ENCODE measurements around the gene SLC27A1. TPM values are rescaled to one million over a fixed set of nuclear protein-coding genes. Genes with fewer than 3 reads are reported as not detected.

The SLC27A1 gene
- total and polyA plus RNA-seq, 2 experiments from 2014 or later = 20.4 to 30.0 TPM

DNA sequence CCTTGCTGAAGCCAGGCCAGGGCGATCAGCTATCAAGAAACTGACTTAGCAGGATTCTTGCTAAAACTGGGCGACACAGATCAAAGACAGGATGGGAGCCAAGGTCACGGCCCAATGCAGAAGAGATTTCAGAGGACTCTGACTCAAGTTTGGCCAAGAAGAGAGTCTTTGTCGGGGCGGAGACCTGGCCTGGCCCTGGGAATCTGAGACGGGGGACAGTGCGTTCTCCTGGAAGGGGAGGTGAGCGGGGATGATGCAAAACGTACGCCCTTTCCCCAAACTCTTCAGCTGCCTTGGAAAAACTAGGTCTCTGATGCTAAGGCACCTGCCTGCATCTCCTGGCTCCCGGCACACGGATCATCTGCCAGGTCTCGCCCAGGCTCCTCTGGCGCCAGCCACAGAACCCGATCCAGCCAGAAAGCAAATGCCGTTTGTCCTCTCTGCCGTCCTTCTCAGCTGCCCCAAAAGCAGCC is 40.6 kb upstream of the SLC27A1 start:
- Histone ChIP-seq H3K9ac (no peak overlapping the region), H3K4me2 (ENCODE audit: unreplicated experiment) (no peak overlapping the region), H3K4me1 (ENCODE audit: insufficient read depth) (no peaks in the 10 kb centered on the region; the same call in 1 of the 2 replicates), H2AFZ (no peak overlapping the region), H3K27me3 (replicated peaks; ENCODE audit: insufficient read depth) (no peaks in the 10 kb centered on the region), H3K9me2 (ENCODE audit: insufficient read depth) (no peaks in the 10 kb centered on the region), H3K9me3 (ENCODE audit: low read depth) (no peaks in the 10 kb centered on the region), H3K27ac (no peak overlapping the region), H3F3A (ENCODE audit: insufficient read depth) (no peaks in the 10 kb centered on the region), H3K79me2 (ENCODE audit: insufficient read depth) (no peaks in the 10 kb centered on the region), H3K4me3 (no peak overlapping the region), H3K36me3 (ENCODE audit: low read depth) (no peaks in the 10 kb centered on the region), H4K20me1 (ENCODE audit: insufficient read depth) (no peaks in the 10 kb centered on the region)
- TF ChIP-seq EZH2phosphoT487 (IDR thresholded peaks at IDR 0.05; ENCODE audit: insufficient read depth, low read depth) (no peak), EZH2 (IDR thresholded peaks at IDR 0.05; ENCODE audit: insufficient read depth, poor library complexity, severe bottlenecking) (no peak)
- no peak for DNase-seq
- WGBS, 2 experiments (ENCODE audit: low coverage in 1 of 2, low lambda C conversion rate in 2 of 2, missing lambda C conversion rate in 2 of 2) = 17 to 20% methylated on average over 17 of the region's 17 CpGs
- in situ Hi-C loops (cut with MboI) = no loop called here

DNA sequence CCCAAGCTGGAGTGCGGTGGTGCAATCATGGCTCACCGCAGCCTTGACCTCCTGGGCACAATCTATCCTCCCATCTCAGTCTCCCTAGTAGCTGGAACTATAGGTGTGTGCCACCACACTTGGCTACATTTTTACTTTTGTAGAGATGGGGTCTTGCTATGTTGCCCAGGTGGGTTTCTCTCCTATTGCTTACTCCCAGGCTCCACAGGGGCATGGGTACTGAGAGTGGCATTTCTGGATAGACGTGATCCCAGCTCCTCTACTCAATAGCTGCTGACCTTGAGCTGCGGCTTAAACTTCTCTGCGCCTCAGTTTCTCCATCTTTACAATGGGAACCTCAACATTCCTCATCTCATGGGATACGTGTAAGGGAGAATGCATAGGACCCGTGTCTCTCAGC is 38.9 kb upstream of the SLC27A1 start:
- no peak for TF ChIP-seq EZH2 (IDR thresholded peaks at IDR 0.05; ENCODE audit: insufficient read depth, poor library complexity, severe bottlenecking)
- TF ChIP-seq EZH2phosphoT487 (IDR thresholded peaks at IDR 0.05; ENCODE audit: insufficient read depth, low read depth) = no peak

DNA sequence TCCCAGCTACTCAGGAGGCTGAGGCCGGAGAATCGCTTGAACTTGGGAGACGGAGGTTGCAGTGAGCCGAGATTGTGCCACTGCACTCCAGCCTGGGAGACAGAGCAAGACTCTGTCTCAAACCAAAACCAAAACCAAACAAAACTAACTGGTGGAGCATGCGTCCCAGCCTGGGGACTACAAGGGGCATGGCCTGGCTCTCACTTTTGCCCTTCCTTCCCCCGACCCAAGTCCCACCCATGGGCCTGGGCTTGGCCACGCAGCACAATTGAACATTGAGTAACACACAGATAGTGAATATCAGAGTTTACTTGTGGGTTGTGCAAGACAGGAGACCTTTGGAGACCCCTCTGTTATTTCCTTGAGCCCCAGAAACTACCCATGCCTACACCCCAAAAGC is 35.1 kb upstream of the SLC27A1 start:
- Histone ChIP-seq H3K36me3 (ENCODE audit: low read depth) (no peaks in the 10 kb centered on the region), H3K9ac (no peak overlapping the region)
- in situ Hi-C loops (cut with MboI) = no loop called here

More for the DNA sequence above, 38.9 kb upstream of the SLC27A1 start:
- H3K27ac ChIP-seq = no peak overlapping the region
- no peaks in the 10 kb centered on the region for H3K79me2 ChIP-seq (ENCODE audit: insufficient read depth)
- H2AFZ ChIP-seq = no peak overlapping the region
- H3K4me1 ChIP-seq (ENCODE audit: insufficient read depth) = no peaks in the 10 kb centered on the region; the same call in 1 of the 2 replicates
- H3K36me3 ChIP-seq (ENCODE audit: low read depth) = no peaks in the 10 kb centered on the region
- H4K20me1 ChIP-seq (ENCODE audit: insufficient read depth) = no peaks in the 10 kb centered on the region
- H3K27me3 ChIP-seq (replicated peaks; ENCODE audit: insufficient read depth) = no peaks in the 10 kb centered on the region
- in situ Hi-C loops (cut with MboI) = no loop called here
- WGBS, 2 experiments (ENCODE audit: low coverage in 1 of 2, low lambda C conversion rate in 2 of 2, missing lambda C conversion rate in 2 of 2) = 84 to 88% methylated on average over 7 of the region's 7 CpGs
- H3K9me2 ChIP-seq (ENCODE audit: insufficient read depth) = no peaks in the 10 kb centered on the region
- H3F3A ChIP-seq (ENCODE audit: insufficient read depth) = no peaks in the 10 kb centered on the region
- H3K9ac ChIP-seq = no peak overlapping the region
- no peak overlapping the region for H3K4me3 ChIP-seq
- no peak overlapping the region for H3K4me2 ChIP-seq (ENCODE audit: unreplicated experiment)
- DNase-seq = no peak
- H3K9me3 ChIP-seq (ENCODE audit: low read depth) = no peaks in the 10 kb centered on the region

DNA sequence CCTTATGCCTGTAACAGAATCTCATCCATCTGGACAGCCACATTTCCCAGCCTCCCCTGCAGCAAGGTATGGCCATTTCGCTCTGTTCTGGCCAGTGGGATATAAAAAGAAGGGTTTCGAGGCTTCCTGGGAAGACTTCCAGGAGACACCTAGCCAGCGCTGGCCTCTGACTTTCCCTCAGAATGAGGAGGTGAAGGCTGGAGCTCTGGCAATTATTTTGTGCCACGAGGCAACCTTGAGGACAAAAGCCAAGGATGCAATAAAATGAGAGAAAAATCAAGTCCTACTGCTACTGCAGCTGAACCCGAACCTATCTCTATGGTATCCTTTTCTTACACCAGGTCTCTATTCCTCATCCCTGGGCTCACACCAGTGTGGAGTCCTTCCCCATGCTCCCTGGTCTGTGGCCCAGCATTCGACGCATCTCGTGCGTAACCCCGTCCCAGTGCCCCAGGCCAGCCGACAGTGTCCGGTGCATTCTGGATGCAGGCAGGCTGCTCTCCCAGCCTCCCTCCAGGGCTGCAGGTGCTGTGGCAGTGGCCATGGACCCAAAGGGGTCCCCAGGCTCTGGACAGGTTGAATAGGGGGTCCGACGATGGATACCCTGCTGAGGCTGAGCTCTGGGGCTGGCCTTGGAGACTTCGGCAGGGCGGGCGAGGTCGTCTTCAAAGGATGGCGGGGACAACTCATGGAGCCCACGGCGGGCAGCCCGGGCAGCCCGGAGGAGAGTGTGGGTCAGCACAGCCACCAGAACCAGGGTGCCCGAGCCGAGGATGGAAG is 34.0 kb upstream of the SLC27A1 start:
- no peaks in the 10 kb centered on the region for H3K36me3 ChIP-seq (ENCODE audit: low read depth)
- H2AFZ ChIP-seq = no peak overlapping the region
- no peaks in the 10 kb centered on the region for H4K20me1 ChIP-seq (ENCODE audit: insufficient read depth)
- no peaks in the 10 kb centered on the region for H3K4me1 ChIP-seq (ENCODE audit: insufficient read depth)
- no peaks in the 10 kb centered on the region for H3K9me3 ChIP-seq (ENCODE audit: low read depth)
- in situ Hi-C loops (cut with MboI) = no loop called here
- TF ChIP-seq EZH2phosphoT487 (IDR thresholded peaks at IDR 0.05; ENCODE audit: insufficient read depth, low read depth) = no peak
- TF ChIP-seq EZH2 (IDR thresholded peaks at IDR 0.05; ENCODE audit: insufficient read depth, poor library complexity, severe bottlenecking) = no peak
- H3K4me3 ChIP-seq = no peak overlapping the region
- no peak overlapping the region for H3K27ac ChIP-seq
- H3K9ac ChIP-seq = no peak overlapping the region
- no peaks in the 10 kb centered on the region for H3K27me3 ChIP-seq (replicated peaks; ENCODE audit: insufficient read depth)
- no peak overlapping the region for H3K4me2 ChIP-seq (ENCODE audit: unreplicated experiment)
- no peaks in the 10 kb centered on the region for H3K9me2 ChIP-seq (ENCODE audit: insufficient read depth)
- peaks cover 1% of the 10 kb centered on the region; the same call in 1 of the 2 replicates for H3F3A ChIP-seq (ENCODE audit: insufficient read depth)
- H3K79me2 ChIP-seq (ENCODE audit: insufficient read depth) = no peaks in the 10 kb centered on the region
- no peak for DNase-seq
- 84 to 86% methylated on average over 25 of the region's 25 CpGs for WGBS, 2 experiments (ENCODE audit: low coverage in 1 of 2, low lambda C conversion rate in 2 of 2, missing lambda C conversion rate in 2 of 2)

More for the DNA sequence above, 35.1 kb upstream of the SLC27A1 start:
- DNase-seq = no peak
- WGBS, 2 experiments (ENCODE audit: low coverage in 1 of 2, low lambda C conversion rate in 2 of 2, missing lambda C conversion rate in 2 of 2) = 81 to 82% methylated on average over 7 of the region's 7 CpGs
- H4K20me1 ChIP-seq (ENCODE audit: insufficient read depth) = no peaks in the 10 kb centered on the region
- H3K9me3 ChIP-seq (ENCODE audit: low read depth) = no peaks in the 10 kb centered on the region
- H3K4me1 ChIP-seq (ENCODE audit: insufficient read depth) = no peaks in the 10 kb centered on the region
- no peaks in the 10 kb centered on the region for H3K79me2 ChIP-seq (ENCODE audit: insufficient read depth)
- H3K4me3 ChIP-seq = no peak overlapping the region
- H3K27ac ChIP-seq = no peak overlapping the region
- H3F3A ChIP-seq (ENCODE audit: insufficient read depth) = no peaks in the 10 kb centered on the region
- H3K9me2 ChIP-seq (ENCODE audit: insufficient read depth) = no peaks in the 10 kb centered on the region
- TF ChIP-seq EZH2 (IDR thresholded peaks at IDR 0.05; ENCODE audit: insufficient read depth, poor library complexity, severe bottlenecking) = no peak
- no peak for TF ChIP-seq EZH2phosphoT487 (IDR thresholded peaks at IDR 0.05; ENCODE audit: insufficient read depth, low read depth)
- no peak overlapping the region for H3K4me2 ChIP-seq (ENCODE audit: unreplicated experiment)
- H3K27me3 ChIP-seq (replicated peaks; ENCODE audit: insufficient read depth) = no peaks in the 10 kb centered on the region
- no peak overlapping the region for H2AFZ ChIP-seq

Measured in GM23248 (cell line).